GM21381 (cell line): ENCODE measurements around the gene PTTG1IP.
A peak's percentile ranks its signal among the peaks of the same experiment; 100 is the strongest.
"Not testable (repeated sequence)": the region's sequence is repeated elsewhere in the genome, so short reads cannot be mapped to it uniquely, and the experiment has no call there.

ENCODE experiments used
- ATAC-seq: cut with Tn5 transposase; IDR thresholded peaks from one replicate; pipeline ENCODE4 v1.9.1; 2021; ENCODE audit warnings: mild to moderate bottlenecking, moderate library complexity; ENCODE audit not compliant: unreplicated experiment

PTTG1IP gene

DNA sequence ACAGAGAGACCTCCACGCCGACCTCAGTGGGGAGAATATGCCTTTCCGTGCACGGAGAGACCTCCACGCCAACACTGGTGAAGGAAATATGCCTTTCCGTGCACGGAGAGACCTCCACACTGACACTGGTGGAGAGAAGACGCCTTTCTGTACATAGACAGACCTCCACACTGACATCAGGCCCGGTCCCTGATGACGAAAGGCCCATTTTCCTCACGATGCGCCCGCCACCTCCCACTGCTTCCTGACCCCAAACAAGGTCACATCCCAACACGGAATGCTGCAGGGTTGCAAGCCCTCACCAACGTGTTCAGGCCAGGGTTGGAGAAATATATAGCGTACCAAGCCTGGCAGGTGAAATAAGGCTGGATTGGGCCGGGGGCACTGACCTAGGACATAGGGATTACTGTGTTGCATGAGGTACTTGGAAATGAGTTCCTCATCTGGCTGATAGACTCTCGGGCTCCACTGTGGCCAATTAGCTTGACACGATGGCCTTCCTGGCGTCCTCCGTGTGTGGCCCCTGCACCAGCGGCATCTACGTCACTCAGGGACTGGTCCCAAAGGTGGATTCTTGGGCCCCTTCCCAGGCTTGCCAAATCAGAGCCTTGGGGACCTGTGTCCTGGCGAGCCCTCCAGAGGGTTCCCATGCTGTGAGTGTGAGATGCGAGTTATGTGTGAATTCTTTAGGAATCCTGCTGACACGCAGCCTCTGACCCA is 39.1 kb downstream of the PTTG1IP start:
- no peak for ATAC-seq

DNA sequence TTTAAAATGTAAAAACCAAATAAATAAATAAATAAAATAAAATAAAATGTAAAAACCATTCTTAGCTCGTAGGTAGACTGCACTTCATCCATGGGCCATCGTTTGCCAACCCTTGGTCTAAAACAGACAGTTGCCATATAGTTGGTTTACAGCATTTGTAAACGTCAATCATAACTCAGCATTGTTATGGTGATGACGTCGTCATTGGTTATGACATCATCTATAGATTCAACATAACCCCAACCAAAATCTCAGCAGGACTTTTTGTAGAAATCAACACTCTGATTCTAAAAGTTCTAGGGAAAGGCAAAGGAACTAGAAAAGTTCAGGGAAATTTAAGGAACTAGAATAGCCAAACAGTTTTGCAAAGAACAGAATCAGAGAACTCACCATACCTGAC is 39.8 kb downstream of the PTTG1IP start:
- ATAC-seq, result no peak

DNA sequence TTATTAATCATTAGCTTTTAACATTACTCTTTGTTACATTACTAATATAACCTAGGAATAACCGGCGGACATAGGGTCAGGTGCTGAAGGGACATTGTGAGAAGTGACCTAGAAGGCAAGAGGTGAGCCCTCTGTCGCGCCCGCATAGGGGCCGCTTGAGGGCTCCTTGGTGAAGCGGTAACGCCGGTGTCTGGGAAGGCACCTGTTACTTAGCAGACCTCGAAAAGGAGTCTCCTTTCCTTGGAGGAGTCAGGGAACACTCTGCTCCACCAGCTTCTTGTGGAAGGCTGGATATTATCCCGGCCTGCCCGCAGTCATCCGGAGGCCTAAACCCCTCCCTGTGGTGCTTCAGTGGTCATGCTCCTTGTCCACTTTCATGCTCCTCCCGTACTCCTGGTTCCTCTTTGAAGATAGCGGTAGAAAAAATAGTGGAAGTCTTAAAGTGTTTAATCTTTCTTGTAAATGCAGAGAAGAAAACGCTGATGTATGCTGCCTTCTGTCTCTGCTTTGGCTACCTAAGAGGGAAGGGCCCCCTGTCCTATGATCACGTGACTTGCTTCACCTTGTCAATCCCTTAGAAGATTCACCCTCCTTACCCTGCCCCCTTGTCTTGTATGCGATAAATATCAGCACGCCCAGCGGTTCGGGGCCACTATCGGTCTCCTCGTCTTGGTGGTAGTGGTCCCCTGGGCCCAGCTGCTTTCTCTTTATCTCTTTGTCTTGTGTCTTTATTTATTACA is 40.8 kb downstream of the PTTG1IP start:
- not testable (repeated sequence) for ATAC-seq

DNA sequence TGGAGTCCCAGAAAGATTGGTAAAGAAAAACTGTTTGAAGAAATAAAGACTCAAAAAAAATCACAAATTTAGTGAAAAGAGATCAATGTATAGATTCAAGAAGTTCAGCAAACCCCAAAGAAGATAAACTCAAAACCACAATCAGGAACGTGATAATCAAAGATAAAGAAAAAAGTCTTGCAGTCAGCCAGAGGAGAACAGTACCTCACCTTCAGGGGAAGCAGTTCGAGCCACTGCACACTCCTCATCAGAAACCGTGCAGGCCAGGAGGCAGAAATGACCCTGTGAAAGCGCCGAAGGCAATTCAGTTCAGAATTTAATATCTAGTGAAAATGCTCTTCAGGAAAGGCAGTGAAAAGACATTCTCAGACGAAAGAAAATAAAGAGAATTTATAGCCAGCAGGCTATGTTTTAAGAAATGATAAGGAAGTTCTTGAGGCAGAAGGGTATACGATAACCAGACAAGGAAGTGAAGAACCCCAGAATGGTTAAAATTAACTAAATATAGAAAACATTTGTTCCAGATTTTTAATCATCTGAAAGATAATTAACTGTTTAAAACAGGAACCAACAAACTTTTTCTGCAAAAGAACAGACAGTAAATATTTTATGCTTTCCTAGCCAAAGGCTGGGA is 42.1 kb downstream of the PTTG1IP start:
- no peak for ATAC-seq

DNA sequence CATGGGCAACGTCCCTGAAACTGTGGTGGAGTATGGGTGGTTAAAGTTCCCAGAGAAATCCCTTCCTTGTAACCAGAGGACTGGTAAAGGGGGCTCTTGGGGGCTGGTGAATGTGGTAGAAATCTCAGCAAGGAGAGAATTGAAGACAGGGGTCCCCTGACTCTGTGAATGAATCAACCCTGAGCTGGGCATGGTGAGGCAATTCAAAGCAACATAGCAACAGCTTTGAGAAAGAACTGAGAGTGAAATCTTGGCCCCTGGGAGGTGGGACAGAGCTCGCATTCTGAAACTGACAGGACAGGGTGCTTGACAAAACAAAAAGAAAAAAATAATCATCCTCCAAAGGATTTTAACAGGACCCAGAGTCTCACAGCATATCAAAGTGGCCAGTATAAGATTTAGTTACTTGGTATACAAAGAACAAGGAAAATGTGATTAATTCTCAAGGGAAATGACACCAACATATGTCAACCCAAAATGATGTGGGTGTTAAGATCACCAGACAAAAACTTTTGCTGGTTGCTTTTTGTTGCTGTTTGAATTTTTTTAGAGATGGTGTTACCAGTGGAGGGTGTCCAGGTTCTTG is 43.9 kb downstream of the PTTG1IP start:
- ATAC-seq, result no peak

DNA sequence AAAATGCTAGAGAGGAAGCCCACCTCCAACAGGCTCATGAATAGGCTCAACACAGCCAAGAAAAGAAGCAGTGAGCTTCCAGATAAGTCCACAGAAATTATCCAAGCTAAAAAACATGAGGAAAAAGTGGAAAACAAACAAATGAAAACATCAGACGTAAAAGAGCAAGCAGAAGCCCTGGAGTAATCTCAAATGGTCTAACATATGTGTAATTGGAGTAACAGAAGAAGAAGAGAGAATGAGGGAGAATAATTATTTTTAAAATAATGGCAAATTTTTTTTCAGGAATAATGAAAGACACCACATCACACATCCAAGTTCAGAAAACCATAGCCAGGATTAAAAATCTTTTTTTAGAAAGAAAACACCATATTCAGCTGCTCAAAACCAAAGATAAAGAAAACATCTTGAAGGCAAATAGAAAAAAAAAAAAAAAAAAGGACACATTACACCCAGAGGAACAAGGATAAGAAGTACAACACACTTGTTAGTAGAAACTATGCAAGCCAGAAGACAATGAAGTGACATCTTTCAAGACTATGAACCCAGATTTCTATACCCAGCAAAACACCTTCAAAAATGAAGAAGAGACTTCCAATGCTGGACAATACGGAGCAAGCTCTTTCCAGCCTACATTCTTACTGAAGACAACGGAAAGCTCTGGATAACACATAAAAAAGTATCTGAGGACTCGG is 45.0 kb downstream of the PTTG1IP start:
- ATAC-seq, result no peak

DNA sequence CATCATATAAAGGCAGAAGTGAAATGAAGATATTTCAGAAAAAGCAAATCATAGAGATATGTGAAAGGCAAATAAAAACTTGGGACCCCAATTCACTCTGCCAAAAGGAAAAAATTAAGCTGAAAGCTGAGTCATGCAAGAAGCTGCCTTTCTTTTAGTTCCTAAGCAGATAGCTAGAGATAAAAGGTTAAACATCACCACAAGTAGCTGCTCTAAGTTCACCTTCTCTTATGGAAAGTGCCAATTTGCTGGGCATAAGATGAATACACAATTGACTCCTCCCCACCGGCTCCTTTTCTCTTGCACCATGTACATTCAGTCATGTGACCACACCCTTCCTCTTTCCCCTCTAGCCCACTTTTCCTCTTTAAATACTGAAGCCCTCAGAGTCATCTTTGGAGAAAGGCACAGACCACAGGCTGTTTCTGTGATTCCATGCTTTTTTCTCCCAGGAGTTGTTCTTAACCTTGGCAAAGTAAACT is 50.3 kb downstream of the PTTG1IP start:
- no peak for ATAC-seq

DNA sequence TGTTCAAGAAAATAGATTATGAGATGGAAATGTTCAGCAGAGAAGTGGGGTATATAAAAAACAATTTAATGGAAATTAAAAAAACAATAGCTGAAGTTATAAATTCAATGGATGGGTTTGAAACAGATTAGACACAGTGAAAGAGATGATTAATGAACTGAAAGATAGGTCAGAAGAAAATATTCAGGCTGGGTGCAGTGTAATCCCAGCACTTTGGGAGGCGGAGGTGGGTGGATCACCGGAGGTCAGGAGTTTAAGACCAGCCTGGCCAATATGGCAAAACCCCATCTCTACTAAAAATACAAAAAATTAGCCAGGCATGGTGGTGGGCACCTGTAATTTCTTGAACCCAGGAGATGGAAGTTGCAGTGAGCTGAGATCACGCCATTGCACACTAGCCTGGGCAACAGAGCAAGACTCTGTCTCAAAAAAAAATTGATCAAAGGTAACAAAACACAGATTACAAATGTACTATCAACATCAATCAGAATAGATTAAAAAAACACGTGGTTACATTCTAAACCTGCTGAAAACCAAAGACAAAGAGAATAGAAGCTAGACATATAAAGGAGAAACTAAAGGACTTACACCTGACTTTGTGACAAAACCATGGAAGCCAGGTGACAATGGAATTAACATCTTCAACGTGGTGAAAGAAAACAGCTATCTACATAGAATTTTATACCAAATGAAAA is 50.9 kb downstream of the PTTG1IP start:
- no peak for ATAC-seq

DNA sequence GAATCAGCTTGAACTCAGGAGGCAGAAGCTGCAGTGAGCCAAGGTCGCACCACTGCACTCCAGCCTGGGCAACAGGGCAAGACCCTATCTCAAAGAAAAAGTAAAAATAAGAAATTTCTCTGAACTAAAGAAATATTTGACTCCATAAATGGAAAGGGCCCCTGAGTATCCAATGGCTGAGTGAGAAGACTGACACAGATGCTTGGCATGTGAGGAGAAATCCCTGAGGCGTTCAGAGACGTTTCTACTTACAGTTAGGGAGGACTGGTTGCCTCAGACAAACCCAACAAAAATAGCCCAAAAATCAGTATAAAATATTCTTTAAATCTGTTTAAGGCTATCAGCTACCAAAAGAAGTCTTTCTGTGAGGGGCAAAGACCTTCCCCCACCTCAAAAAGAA is 52.6 kb downstream of the PTTG1IP start:
- no peak for ATAC-seq

DNA sequence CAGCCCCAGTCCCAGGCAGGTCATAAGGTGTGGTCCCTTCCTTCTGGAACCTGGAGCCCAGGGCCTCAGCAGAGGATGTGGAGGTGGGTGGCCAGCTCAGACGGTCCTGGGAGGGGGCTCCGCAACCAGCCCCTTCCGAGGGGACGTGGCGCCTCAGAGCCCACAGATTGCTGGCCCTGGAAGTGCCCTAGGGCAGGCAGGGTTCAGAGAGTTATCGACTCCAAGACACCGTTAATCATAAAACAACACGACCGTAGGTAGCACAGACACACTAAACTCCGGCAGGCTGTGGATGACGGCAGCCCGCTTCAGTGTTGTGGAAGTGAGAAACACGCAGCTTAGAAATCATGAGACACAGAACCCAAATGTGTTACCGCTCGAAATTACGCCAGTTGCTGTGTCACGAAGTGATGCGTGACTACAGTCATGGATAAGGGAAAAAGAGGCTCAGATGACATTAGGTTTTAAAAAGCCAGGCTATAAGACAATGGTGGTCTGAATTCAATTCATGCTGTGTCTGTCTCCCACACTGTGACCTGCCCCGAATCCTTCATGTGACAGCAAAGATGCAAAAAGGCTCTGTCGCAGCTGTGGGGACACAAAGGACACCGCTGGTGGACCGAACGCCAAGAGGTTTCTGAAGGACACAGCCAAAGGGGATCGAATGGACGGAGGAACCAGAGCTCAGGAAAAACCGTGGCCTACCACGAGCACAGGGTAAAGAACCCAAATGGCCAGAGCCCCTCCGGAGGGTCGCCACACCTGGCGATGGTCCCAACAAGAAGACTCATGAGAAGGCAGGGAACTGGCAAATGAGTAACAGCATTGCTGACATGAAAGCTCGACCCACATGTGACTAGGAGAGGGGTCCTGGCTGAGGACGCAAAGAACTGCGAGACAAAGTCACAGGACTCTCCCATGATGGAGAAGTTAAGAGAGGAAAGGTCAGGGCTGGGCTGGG is 53.9 kb downstream of the PTTG1IP start:
- no peak for ATAC-seq

DNA sequence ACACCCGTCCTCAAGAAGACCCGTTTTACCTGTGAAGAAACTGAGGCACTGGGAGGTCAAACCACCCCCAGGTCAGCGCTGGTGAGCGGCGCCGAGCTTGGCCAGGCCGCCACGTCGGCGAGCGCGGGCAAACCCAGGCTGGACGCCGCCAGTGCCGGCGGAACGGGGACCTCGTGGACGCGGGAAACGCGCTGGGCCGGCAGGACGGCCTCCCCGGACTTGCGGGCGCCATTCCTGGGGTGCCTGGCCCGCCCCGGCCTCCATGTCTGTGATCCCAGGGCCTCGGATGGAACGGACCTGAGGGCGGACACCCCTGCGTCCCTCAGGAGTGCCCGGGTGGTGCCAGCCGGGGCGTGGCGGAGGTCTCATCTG is 54.9 kb downstream of the PTTG1IP start:
- ATAC-seq, result no peak

DNA sequence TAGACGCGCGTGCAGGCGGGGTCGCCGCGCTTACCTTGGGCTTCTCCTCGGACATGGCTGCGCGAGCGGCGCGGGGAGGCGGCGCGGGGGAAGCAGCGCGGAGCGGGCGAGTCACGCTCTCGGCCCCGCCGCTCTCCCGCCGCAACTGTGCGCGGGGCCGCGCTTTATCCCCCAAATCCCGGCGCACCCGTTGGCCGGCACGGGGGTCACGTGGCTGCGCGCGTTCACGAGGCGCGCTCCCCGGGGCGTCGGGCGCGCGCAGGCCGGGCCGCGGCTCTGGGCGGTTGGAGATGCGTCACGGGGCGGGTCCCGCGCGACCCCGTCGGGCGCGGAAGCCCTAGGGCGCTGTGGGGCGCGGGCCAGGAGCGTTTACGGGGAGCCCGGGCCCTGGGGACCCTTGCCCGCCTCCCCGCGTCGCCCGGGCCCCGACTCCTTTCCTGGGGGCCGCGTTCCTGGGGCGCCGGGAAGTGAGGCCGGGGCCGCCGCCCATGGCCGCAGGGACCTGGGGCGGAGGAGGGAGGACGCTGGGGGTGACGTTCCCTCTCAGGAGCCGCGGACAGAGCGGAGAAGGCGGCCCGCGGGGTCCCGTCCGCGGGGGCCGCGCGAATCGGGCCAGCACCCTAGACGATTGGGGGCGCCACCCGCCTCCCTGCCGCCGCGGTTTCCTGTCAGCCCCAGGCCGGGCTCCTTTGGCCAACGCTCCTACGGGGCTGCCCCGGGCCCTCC is 55.4 kb downstream of the PTTG1IP start, which contains the start of gene SUMO3:
Gene SUMO3 (minus strand): TSS at position 149 of the 726 bp plus-strand sequence. CDS start 94 bp downstream, at position 55.
- ATAC-seq, result peak; percentile 61

DNA sequence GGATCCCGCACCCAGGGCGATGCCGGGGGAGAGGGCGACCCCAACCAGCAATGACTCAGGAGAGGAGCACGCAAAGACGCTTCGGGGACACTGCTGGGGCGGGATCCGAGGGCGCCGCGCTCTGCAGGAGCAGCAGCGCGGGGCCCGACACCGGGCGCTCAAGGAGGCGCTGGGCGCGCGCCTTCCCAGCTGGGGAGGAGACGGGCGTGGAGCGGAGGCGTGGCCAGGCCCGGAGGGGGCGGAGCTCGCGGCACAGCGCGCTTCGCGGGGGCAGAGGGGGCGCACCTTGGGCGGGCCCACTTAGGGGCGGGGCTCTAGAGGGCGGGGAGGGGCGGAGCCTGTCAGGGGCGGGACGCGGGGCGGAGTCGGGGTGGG is 56.0 kb downstream of the PTTG1IP start:
- ATAC-seq, result peak; percentile 84

DNA sequence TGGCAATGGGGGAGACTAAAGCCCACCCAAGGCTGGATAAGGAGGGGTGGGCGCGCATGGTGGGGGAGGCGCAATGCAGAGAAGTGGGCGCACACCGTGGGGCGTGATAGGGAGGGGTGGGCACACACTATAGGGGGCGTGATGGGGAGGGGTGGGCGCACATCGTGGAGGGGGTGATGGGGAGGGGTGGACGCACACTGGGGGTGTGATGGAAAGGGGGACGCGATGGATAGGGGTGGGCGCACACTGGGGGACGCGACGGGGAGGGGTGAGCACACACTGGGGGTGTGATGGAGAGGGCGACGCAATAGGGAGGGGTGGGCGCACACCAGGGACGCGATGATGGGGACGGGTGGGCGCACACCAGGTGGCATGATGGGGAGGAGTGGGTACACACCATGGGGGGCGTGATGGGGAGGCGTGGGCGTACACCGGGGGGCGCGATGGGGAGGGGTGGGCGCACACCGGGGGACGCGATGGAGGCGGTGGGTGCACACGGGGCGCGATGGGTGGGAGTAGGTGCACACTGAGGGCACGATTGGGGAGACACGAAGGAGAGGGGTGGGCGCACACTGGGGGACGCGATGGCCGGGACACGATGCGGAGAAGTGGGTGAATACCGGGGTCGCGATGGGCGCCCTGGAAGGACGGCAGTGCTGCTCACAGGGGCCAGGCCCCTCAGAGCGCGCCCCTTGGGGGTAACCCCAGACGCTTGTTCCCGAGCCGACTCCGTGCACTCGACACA is 56.6 kb downstream of the PTTG1IP start:
- ATAC-seq, result peak; percentile 5

DNA sequence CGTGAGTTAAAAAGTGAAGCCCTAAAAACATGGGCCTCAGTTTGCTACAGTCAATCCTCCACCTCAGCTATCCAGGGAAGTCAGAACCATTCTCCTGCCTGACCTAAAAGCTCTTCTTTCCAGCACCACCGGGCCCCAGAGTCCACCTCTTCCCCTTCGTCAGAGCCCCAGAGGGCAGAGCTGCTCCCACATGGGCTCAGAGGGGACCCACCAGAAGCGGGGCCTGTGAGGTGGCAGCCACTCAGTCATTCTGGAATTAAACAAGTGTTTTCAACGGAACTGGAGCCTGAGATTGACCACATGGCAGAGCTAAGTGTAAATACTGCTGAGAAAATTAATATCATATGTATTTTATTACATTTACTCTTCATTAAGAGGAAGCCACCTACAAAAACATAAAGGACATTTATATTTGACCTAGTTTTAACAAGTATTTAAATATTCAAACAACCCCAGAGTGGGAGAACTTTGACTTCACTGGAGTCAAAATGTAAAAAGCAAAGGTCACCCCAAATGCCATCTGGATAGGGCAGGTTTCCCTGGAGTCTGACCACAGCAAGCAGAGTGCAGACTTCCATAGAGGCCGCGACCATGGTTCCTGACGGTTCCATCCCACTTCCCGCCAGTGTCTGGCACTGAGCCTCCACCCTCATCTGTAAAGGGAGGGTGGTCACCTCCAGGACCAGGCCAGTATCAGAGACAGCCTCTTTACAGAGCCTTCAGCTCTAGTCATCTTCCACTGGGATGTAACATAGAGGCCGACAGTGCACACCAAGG is 57.5 kb downstream of the PTTG1IP start:
- no peak for ATAC-seq

DNA sequence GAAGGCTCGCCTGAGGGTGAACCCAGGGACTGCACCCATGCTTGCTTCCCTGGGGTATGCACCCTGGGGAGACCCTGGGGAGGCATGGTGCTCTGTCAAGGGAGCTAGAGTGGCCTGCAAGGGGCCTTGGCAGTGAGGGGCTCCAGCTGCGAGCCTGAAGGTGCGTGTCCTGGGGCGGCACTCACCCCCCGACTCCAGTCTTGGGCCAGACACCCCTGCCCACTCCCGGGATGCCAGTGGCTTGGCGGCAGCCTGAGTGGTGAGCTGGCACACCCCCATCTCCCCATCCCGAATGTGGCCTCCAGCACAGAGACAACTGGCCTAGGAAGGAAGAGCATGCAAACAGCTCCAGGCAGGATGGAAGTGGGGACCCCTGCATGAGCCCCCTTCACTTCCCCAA is 58.3 kb downstream of the PTTG1IP start:
- ATAC-seq, result no peak

DNA sequence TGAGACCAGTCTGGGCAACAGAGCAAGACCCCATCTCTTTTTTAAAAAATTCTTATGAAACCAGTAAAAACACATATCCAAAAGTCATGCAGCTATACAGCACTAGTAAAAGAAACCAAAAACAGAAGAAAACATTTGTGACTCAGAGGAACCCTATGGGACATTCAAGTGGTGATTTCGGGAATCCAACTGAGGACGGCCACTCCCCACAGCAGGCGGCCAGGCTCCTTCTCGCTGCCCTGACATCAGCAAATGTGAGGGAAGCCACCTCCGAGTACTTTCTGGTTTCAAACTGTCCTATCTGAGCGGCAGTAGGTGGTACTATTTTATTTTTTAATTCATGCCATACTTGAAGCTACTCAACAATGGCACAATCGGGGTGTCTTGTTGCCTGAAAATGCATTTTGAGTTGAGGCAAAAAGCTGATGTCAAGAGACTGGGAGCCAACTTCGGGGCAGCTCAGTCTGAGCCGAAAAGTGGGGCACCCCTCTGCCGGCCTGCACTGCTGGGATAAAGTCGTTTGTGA is 58.9 kb downstream of the PTTG1IP start:
- no peak for ATAC-seq
